GM10248 (cell line): ENCODE results near the gene BTG3.

Experiments
- CTCF ChIA-PET: fragments of 300-600 bp; sonication (Branson Sonifier 250); formaldehyde crosslinking; extraction: SDS; loops from one replicate; lab custom pipeline; 2021; ENCODE audit warnings: antibody characterized with exemption; lab: Yijun Ruan, JAX
- POLR2A ChIA-PET: fragments of 350-650 bp; sonication (Branson Sonifier 250); formaldehyde crosslinking; extraction: SDS; loops from one replicate; lab custom pipeline; 2020; ENCODE audit warnings: antibody characterized with exemption; lab: Yijun Ruan, JAX
- DNase-seq: peaks from one replicate; pipeline ENCODE4 v3.0.0; 2012; ENCODE audit errors: extremely low spot score
- TF ChIP-seq, protein P1 (sequence below): IDR thresholded peaks from 2 replicates; pipeline ENCODE4 v1.5.1; 2012; ENCODE audit warnings: mild to moderate bottlenecking, low read depth; ENCODE audit errors: extremely low read depth, missing control alignments, control extremely low read depth

Gene BTG3

DNA sequence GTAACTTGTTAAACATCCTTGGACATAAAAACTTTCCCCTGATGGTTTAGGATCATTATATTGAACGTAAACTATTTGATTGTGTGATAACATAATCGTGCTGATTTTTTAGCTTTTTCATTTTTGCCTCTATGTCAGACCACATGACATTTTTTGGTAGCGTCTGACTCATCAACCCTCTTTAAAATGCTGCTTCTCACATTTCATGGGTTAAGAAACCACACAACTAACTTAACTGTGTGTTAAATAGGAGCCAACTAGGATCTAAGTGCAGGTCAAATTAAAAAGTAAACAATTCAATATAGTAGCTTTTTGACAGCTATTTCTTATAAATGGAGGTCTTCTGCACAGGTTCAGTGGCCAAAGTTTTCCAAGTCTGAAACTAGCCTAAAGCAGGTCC is 9.8 kb downstream of the BTG3 start:
- ChIA-PET POLR2A (no interaction called here), CTCF (interaction anchor here (0.8 kb wide), 1 partner anchor 9 kb away, joined by 3 read pairs; no protein-coding TSS in a partner anchor)
- TF ChIP-seq, protein P1, sequence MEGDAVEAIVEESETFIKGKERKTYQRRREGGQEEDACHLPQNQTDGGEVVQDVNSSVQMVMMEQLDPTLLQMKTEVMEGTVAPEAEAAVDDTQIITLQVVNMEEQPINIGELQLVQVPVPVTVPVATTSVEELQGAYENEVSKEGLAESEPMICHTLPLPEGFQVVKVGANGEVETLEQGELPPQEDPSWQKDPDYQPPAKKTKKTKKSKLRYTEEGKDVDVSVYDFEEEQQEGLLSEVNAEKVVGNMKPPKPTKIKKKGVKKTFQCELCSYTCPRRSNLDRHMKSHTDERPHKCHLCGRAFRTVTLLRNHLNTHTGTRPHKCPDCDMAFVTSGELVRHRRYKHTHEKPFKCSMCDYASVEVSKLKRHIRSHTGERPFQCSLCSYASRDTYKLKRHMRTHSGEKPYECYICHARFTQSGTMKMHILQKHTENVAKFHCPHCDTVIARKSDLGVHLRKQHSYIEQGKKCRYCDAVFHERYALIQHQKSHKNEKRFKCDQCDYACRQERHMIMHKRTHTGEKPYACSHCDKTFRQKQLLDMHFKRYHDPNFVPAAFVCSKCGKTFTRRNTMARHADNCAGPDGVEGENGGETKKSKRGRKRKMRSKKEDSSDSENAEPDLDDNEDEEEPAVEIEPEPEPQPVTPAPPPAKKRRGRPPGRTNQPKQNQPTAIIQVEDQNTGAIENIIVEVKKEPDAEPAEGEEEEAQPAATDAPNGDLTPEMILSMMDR, result no peak
- no peak for DNase-seq

DNA sequence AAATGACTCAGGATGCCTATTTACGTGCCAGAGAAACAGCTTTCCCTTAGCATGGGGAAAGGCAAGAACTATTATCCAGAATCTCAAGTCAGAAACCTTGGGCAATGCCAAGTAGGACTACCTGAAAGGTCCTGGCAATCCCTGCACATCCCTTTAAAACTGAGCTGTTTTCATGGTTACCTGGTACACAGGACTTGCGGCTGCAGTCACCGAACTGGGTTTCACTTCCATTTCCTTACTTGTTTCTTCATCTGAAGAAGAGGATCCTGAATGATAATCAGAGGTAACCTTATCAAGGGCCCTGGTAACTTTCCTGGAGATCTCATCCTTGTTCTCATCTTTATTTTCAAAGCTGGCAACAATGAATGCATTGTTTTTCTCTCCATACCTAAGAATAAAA is 14.3 kb downstream of the BTG3 start:
- POLR2A ChIA-PET, result no interaction called here
- TF ChIP-seq, protein P1, result no peak
- DNase-seq, result peak; percentile 21
- CTCF ChIA-PET, result interaction anchor here (1.2 to 3.0 kb wide), 4 partner anchors 12 to 26 kb away, joined by 3 to 12 read pairs (median 6); no protein-coding TSS in a partner anchor

DNA sequence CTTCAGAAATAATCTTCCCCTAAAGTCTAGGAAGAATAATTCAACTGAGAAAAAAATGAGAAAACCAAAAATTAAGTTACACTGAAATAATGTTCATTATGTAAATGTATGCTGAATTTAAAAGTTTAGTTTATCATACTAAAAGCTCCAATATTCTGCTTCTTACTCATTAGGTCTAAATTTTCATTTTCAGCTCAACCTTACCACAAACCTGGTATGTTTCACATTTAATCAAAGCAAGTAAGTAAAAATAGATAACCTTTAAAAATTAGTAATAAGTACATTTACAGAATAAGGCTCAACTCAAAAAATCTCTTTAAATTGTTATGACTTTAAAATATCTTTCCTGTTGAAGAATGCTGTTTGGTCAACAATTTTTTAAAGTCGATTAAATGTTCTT is 15.0 kb downstream of the BTG3 start:
- no peak for DNase-seq
- CTCF ChIA-PET, result interaction anchor here (2.5 to 3.0 kb wide), 2 partner anchors 12 to 13 kb away, joined by 8 to 12 read pairs; no protein-coding TSS in a partner anchor
- TF ChIP-seq, protein P1, result no peak
- POLR2A ChIA-PET, result no interaction called here

DNA sequence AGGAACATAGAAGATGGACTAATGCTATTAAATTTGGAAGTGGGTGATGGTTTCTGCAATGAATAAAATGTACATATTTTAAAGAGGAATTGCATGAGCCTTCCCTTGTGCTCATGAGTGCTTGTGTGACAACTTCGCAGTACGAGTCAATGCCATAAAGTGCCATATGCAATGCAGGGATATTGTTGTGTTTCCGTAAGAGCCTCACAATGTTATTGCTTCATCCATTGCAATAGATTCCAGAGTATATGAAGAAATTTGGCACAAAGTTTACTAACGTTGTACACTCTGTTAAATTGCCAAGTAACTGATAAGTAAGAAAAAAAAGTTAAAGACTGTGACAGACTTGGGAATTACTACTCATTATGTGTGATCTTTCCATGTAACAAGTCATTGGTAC is 22.3 kb downstream of the BTG3 start:
- ChIA-PET POLR2A (no interaction called here), CTCF (interaction anchor here (1.0 to 1.5 kb wide), 2 partner anchors 10 to 201 kb away, joined by 4 read pairs; no protein-coding TSS in a partner anchor)
- DNase-seq, result no peak
- TF ChIP-seq, protein P1, result no peak

DNA sequence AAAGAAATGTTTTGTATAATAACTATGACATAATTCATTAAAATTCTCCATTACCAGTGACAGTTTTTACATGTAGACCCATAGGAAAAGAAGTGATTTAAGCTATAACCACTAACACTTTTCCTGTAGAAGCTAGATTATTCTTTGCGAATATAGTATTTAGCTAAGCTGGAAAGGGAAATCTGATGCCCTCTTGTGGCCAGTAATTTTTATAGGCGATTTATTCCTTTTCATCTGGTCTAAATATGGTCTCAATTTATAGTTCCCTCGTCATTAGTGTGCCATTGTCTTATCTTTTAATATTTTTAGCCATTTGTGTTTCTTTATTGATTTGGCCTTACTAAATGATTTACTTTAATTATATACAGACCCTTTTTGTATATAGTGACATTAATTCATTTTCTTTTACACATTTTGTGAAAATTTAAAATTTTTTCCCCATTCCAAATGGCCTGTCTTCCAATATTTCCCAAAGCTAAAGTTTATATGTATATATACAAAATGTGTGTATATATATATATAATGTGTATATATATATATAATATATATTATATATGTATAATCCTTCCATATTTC is 26.7 kb downstream of the BTG3 start:
- ChIA-PET CTCF (interaction anchor here (0.6 to 3.4 kb wide), 13 partner anchors 12 to 199 kb away, joined by 3 to 19 read pairs (median 5); no protein-coding TSS in a partner anchor), POLR2A (no interaction called here)
- TF ChIP-seq, protein P1, result peak; percentile 42
- peak; percentile 18 for DNase-seq

DNA sequence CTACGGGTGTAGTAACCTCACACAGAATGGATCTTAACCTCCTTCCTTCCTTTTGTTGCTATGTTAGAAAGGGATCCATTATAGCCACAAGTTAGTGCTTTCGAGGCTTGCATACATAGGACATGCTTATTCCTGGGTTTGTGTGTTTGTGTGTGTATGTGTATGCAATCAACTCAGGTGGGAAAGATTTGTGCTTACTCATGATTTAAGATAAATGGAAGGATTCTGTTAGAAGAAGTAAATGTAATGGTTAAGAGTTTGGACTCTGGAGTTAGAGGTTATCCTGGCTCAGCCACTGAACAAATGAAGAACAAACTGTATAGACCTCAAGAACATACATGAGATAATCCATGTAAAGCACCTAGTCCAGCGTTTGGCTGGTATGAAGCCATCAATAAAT is 28.8 kb downstream of the BTG3 start:
- ChIA-PET POLR2A (no interaction called here), CTCF (interaction anchor here (3.4 kb wide), 1 partner anchor 197 kb away, joined by 19 read pairs; no protein-coding TSS in a partner anchor)
- no peak for DNase-seq
- TF ChIP-seq, protein P1, result no peak
